Memory B cell (primary cell): ENCODE results near the gene DPF1.

Source experiments
- ATAC-seq: fragments of 150-1000 bp; cut with Tn5 transposase; 2 replicates; pipeline ENCODE4 v1.10.0; 2021; ENCODE audit warnings: low read depth, mild to moderate bottlenecking, moderate library complexity
- DNase-seq, 2 donors: peaks; one replicate each; pipeline ENCODE4 v3.0.0; 2022; ENCODE audit warnings: low spot score in 2 of 2
- H3K27ac Mint-ChIP-seq: one replicate; pipeline ENCODE4 v1.8.0; 2022; ENCODE audit warnings: mild to moderate bottlenecking, moderate library complexity, mixed read lengths
- H3K27me3 Mint-ChIP-seq: one replicate; pipeline ENCODE4 v1.8.0; 2022; ENCODE audit warnings: mixed read lengths
- H3K36me3 Mint-ChIP-seq: one replicate; pipeline ENCODE4 v1.8.0; 2022; ENCODE audit warnings: mild to moderate bottlenecking, mixed read lengths
- H3K4me1 Mint-ChIP-seq: one replicate; pipeline ENCODE4 v1.8.0; 2022; ENCODE audit warnings: mixed read lengths
- H3K4me3 Mint-ChIP-seq: one replicate; pipeline ENCODE4 v1.8.0; 2022; ENCODE audit warnings: mild to moderate bottlenecking, moderate library complexity, mixed read lengths
- H3K9me3 Mint-ChIP-seq: one replicate; pipeline ENCODE4 v1.8.0; 2022; ENCODE audit warnings: mixed read lengths

The DPF1 gene

GRCh38 chr19:38163419-38164290 is 60.4 kb downstream of the DPF1 start:
- ATAC-seq (no peak), DNase-seq (no peak)
- no peaks in the 10 kb centered on the region for H3K4me1 Mint-ChIP-seq
- H3K36me3 Mint-ChIP-seq = peaks cover 56% of the 10 kb centered on the region
- no peaks in the 10 kb centered on the region for H3K27me3 Mint-ChIP-seq
- no peak overlapping the region for H3K4me3 Mint-ChIP-seq
- H3K9me3 Mint-ChIP-seq = no peaks in the 10 kb centered on the region
- no peak overlapping the region for H3K27ac Mint-ChIP-seq

GRCh38 chr19:38162632-38163031 is 61.4 kb downstream of the DPF1 start:
- no peaks in the 10 kb centered on the region for H3K9me3 Mint-ChIP-seq
- no peak overlapping the region for H3K4me3 Mint-ChIP-seq
- H3K36me3 Mint-ChIP-seq = peaks cover 61% of the 10 kb centered on the region
- ATAC-seq = no peak
- no peak for DNase-seq
- H3K27ac Mint-ChIP-seq = no peak overlapping the region
- no peaks in the 10 kb centered on the region for H3K4me1 Mint-ChIP-seq
- H3K27me3 Mint-ChIP-seq = no peaks in the 10 kb centered on the region

GRCh38 chr19:38162094-38162493 is 61.9 kb downstream of the DPF1 start:
- H3K4me3 Mint-ChIP-seq = no peak overlapping the region
- no peak for DNase-seq
- no peaks in the 10 kb centered on the region for H3K9me3 Mint-ChIP-seq
- peaks cover 63% of the 10 kb centered on the region for H3K36me3 Mint-ChIP-seq
- H3K4me1 Mint-ChIP-seq = no peaks in the 10 kb centered on the region
- no peak for ATAC-seq
- no peak overlapping the region for H3K27ac Mint-ChIP-seq
- no peaks in the 10 kb centered on the region for H3K27me3 Mint-ChIP-seq
